ENCODE results near the gene CABP1.

Gene CABP1

DNA sequence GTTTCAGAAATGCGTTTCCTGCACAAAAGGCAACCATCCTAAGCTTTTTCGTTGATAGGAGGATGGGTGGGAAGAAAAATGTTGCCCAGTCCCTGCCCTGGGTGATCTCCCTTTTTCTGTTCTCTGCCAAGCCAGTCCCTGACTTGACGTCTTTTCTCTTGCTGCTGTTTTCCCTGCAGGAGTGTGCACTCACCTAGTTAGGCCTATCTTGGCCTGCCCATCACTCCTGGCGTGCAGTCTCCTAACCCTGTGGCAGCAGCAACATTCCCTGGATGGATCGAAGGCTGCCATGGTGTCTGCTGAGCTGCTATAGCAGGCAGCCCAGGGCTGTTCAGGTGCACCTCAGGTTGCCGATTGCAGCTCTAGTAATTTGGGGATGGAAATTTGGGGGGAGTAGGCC is 71.0 kb downstream of the CABP1 start:
- TF ChIP-seq, protein P1, sequence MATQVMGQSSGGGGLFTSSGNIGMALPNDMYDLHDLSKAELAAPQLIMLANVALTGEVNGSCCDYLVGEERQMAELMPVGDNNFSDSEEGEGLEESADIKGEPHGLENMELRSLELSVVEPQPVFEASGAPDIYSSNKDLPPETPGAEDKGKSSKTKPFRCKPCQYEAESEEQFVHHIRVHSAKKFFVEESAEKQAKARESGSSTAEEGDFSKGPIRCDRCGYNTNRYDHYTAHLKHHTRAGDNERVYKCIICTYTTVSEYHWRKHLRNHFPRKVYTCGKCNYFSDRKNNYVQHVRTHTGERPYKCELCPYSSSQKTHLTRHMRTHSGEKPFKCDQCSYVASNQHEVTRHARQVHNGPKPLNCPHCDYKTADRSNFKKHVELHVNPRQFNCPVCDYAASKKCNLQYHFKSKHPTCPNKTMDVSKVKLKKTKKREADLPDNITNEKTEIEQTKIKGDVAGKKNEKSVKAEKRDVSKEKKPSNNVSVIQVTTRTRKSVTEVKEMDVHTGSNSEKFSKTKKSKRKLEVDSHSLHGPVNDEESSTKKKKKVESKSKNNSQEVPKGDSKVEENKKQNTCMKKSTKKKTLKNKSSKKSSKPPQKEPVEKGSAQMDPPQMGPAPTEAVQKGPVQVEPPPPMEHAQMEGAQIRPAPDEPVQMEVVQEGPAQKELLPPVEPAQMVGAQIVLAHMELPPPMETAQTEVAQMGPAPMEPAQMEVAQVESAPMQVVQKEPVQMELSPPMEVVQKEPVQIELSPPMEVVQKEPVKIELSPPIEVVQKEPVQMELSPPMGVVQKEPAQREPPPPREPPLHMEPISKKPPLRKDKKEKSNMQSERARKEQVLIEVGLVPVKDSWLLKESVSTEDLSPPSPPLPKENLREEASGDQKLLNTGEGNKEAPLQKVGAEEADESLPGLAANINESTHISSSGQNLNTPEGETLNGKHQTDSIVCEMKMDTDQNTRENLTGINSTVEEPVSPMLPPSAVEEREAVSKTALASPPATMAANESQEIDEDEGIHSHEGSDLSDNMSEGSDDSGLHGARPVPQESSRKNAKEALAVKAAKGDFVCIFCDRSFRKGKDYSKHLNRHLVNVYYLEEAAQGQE (IDR thresholded peaks at IDR 0.05; ENCODE audit: insufficient read depth in 1 of 2, low read depth in 2 of 2, low read length in 2 of 2), result no peak
- TF ChIP-seq TAF1 (IDR thresholded peaks at IDR 0.05; ENCODE audit: borderline replicate concordance, insufficient read depth, low read length) (no peak), FOXP2 (optimal IDR thresholded peaks at IDR 0.05; ENCODE audit: borderline replicate concordance, extremely low read depth, extremely low read length, insufficient read depth) (no peak), SIN3A (IDR thresholded peaks at IDR 0.05; ENCODE audit: borderline replicate concordance, insufficient read depth, low read length) (no peak), POLR2AphosphoS5 (IDR thresholded peaks at IDR 0.05; ENCODE audit: low read depth, low read length) (no peak)

DNA sequence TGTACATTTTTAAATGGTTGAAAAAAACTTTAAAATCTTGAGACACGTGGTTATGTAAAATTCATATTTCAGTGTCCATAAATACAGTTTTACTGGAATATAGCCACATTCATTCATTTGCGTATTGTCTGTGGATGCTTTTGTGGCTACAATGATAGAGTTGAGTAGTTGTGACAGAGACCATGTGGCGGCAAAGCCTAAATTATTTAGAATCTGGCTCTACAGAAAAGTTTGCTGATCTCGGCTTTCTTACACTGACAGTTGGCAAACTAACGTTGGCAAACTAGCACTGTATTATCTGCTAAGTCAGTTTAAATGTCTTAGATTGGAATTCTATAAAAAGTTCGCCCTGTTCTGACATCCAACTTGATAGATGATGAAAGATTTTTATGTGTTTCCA is 72.2 kb downstream of the CABP1 start:
- TF ChIP-seq, protein P1 (IDR thresholded peaks at IDR 0.05; ENCODE audit: insufficient read depth in 1 of 2, low read depth in 2 of 2, low read length in 2 of 2), result no peak
- no peak for TF ChIP-seq FOXP2 (optimal IDR thresholded peaks at IDR 0.05; ENCODE audit: borderline replicate concordance, extremely low read depth, extremely low read length, insufficient read depth)
- TF ChIP-seq SIN3A (IDR thresholded peaks at IDR 0.05; ENCODE audit: borderline replicate concordance, insufficient read depth, low read length), result no peak
- TF ChIP-seq POLR2AphosphoS5 (IDR thresholded peaks at IDR 0.05; ENCODE audit: low read depth, low read length), result no peak
- no peak for TF ChIP-seq TAF1 (IDR thresholded peaks at IDR 0.05; ENCODE audit: borderline replicate concordance, insufficient read depth, low read length)

DNA sequence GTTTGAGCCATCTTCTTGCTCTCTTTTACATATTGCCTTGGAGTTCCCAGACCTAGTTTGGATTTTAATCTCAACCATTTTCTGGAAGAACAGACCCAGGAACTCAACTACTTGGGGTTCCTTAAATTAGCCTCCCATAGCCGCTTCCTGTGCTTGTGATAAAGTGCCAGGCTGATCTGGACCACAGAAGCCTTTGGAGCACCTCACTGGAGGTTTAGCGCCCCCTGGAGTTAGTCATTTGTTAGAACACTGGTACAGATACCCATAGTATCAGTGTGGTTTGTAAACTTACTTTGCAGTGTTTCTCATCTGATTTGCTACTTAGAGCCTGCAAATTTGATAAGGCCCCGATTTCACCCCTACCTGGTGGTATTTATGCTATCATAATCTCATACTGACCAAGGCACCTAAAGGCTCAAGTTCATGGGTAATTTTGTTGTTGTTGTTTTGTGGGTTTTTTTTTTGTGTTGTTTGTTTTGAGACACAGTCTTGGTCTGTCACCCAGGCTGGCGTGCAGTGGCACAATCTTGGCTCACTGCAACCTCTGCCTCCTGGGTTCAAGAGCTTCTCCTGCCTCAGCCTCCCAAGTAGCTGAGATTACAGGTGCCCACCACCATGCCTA is 73.5 kb downstream of the CABP1 start:
- TF ChIP-seq FOXP2 (optimal IDR thresholded peaks at IDR 0.05; ENCODE audit: borderline replicate concordance, extremely low read depth, extremely low read length, insufficient read depth) (no peak), SIN3A (IDR thresholded peaks at IDR 0.05; ENCODE audit: borderline replicate concordance, insufficient read depth, low read length) (no peak), TAF1 (IDR thresholded peaks at IDR 0.05; ENCODE audit: borderline replicate concordance, insufficient read depth, low read length) (no peak), POLR2AphosphoS5 (IDR thresholded peaks at IDR 0.05; ENCODE audit: low read depth, low read length) (no peak)
- TF ChIP-seq, protein P1 (IDR thresholded peaks at IDR 0.05; ENCODE audit: insufficient read depth in 1 of 2, low read depth in 2 of 2, low read length in 2 of 2), result no peak

Data from PFSK-1 (cell line).